Upper lobe of left lung (tissue), 4 donors: ENCODE data around the gene ADAM17.
A peak's percentile ranks its signal among the peaks of the same experiment; 100 is the strongest.

Experiments
- EP300 ChIP-seq, 4 donors: sonication (generic); formaldehyde crosslinking; IDR thresholded peaks; one replicate each; pipeline ENCODE4 v1.5.1; 2017; ENCODE audit warnings: antibody characterized with exemption in 4 of 4, control low read depth in 2 of 4
- POLR2A ChIP-seq, 4 donors: fragments of 450-650 bp; IDR thresholded peaks; one replicate each; pipeline ENCODE4 v1.5.1; 2016 to 2017; ENCODE audit warnings: antibody characterized with exemption in 4 of 4, mild to moderate bottlenecking in 2 of 4
- POLR2AphosphoS5 ChIP-seq, 2 donors: sonication (generic); formaldehyde crosslinking; IDR thresholded peaks; one replicate each; pipeline ENCODE4 v1.5.1; 2017; ENCODE audit warnings: antibody characterized with exemption in 2 of 2
- TF ChIP-seq, protein P1 (sequence below), 6 experiments: fragments of 450-650 bp in 4 of 6; fragments of 200-600 bp in 2 of 6; sonication (generic) in 2 of 6; IDR thresholded peaks; one replicate each; pipeline ENCODE4 v1.5.1; 2016 to 2019; ENCODE audit warnings: antibody characterized with exemption in 6 of 6

DNA sequence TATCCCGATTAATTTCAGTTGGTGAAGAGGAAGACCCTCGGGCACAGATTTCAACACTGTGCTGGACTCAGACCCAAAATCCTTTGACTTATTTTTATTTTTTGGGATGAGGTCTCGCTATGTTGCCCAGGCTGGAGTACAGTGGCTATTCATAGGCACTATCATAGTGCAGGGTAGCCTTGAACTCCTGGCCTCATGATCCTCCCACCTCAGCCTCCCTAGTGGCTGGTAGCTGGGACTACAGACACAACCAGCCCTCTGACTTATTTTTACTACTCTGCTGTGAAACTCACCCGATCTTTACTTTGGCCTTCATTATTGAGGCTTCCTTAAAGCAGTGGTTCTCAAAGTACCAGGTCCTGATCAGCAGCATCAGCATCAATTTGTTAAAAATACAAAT lies 18.2 kb upstream of the ADAM17 start:
- TF ChIP-seq POLR2AphosphoS5 (IDR thresholded peaks at IDR 0.05) (no peak), POLR2A (IDR thresholded peaks at IDR 0.05) (no peak), EP300 (IDR thresholded peaks at IDR 0.05) (no peak)
- TF ChIP-seq, protein P1, sequence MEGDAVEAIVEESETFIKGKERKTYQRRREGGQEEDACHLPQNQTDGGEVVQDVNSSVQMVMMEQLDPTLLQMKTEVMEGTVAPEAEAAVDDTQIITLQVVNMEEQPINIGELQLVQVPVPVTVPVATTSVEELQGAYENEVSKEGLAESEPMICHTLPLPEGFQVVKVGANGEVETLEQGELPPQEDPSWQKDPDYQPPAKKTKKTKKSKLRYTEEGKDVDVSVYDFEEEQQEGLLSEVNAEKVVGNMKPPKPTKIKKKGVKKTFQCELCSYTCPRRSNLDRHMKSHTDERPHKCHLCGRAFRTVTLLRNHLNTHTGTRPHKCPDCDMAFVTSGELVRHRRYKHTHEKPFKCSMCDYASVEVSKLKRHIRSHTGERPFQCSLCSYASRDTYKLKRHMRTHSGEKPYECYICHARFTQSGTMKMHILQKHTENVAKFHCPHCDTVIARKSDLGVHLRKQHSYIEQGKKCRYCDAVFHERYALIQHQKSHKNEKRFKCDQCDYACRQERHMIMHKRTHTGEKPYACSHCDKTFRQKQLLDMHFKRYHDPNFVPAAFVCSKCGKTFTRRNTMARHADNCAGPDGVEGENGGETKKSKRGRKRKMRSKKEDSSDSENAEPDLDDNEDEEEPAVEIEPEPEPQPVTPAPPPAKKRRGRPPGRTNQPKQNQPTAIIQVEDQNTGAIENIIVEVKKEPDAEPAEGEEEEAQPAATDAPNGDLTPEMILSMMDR (IDR thresholded peaks at IDR 0.05), result peak in 1 of 6 experiments; percentile 20
